Superior temporal gyrus (tissue), 1 donor: Measurements from ENCODE around the gene CBLN1.

Experiments
- DNase-seq: peaks from one replicate; pipeline ENCODE4 v3.0.0-alpha.2; 2016; ENCODE audit errors: extremely low spot score

CBLN1 gene

DNA sequence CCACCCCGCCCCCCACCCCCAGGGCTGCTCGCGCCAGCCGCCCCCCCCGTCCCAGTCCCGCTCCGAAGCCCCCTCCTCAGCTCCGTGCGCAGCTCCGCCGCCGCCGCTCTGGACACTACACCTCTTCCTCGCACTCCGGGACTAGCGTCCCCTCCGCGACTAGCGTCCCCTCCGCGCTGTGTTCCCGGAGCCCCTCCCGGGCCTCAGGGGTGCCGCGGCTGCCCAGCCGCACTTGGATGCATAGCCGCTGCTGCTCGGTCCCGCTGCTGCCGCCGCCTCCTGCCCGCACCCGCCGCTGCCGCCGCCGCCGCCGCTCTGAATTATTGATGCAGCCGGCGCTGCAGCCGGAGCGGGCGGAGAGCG, at the start of gene CBLN1:
CBLN1 (minus strand) TSS at position 359 of the 363 bp plus-strand sequence. CDS start 373 bp downstream, outside the sequence.
- no peak for DNase-seq

GRCh38 chr16:49330562-49331201, 49.0 kb upstream of the CBLN1 start:
- DNase-seq = no peak

- no peak for DNase-seq
These were observed 46.7 kb upstream of the CBLN1 start for GRCh38 chr16:49328325-49328724.

DNA sequence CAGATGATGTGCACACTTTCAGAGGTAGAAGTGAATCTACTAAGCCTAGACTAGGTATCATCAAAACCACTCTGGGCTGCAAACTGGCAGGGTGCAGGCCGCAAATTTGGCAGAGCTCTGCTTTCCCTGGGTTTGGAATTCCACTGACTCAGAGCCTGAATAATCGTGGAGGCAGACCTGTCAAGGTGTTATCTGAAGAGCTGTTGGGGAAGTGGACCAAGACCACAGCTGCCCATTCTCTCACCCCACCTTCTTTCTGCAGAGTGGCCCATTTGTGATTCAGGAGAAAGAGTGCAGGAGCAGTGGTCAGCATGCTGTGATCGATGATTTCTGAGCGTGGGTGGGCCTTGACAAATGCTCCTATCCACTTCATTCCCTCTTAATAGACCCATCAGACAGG, 45.8 kb upstream of the CBLN1 start:
- no peak for DNase-seq

- DNase-seq = no peak
These were observed 43.1 kb upstream of the CBLN1 start for GRCh38 chr16:49324703-49325102.

DNA sequence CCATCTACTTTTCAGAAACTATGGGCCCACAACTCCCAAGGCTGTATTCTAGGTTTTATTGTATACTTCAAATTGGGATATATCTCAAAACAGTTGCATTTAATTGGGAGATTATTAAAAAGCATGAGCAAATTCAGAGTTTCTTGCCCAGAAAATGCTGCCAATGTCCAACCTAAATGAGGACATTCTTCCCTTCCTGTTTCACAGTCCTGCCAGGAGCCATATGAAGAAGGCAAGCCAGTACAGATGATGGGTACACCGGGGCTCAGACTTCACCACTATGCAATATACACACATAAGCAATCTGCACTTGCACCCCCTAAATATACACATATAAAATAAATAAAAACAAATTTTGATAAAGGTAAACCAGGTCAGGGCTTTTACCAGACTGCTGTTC, 34.0 kb upstream of the CBLN1 start:
- DNase-seq = no peak

DNA sequence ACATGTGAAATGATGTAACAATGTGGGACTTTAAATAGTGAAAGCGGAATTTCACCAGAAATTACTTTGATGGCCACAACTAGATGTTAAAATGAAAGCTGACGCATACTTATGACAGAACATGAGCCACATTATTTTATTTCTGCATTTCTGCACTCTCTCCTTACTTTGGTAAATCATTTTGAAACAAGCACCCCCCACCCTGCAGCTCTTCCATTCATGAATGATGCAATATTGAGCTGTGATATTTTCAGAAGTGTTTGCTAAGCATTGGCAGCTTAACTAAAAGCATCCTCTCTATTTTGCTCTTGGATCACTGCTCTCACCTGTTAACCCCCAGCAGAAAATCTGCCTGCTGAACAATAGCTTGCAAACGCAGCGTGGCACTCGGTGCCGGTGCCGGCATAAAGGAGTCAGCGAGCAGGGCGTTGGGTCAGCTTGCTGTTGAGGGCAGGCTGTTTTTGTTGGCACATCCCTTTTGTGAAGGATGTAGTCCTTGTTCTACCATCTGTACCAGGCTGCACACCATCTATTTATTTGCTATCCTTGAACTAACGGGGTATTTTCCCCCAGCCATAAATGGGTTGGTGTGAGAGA, 30.8 kb upstream of the CBLN1 start:
- DNase-seq = no peak

GRCh38 chr16:49311823-49312222, 30.2 kb upstream of the CBLN1 start:
- no peak for DNase-seq

- no peak for DNase-seq
These were observed 25.5 kb upstream of the CBLN1 start for GRCh38 chr16:49307176-49307575.

- DNase-seq = no peak
These were observed 23.8 kb upstream of the CBLN1 start for GRCh38 chr16:49305406-49305805.

DNA sequence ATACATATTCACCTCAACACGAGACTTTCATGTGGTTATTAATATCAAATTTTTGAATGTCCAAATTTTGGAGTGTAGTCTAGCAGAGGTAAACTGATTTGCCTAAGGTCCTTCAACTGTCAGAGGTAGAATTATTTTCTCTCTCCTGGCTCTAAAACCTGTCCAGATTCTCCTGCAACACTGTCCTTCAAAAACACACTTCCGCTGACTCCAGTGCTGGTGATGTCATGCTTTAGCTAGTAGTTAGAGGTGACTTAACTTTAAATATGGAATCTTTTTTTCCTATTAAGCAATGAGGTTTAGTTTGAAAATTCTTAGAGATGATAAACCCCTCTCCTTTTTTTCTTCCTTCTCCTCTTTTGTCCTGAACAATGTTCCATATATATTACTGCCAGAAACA, 10.8 kb upstream of the CBLN1 start:
- DNase-seq = no peak

DNA sequence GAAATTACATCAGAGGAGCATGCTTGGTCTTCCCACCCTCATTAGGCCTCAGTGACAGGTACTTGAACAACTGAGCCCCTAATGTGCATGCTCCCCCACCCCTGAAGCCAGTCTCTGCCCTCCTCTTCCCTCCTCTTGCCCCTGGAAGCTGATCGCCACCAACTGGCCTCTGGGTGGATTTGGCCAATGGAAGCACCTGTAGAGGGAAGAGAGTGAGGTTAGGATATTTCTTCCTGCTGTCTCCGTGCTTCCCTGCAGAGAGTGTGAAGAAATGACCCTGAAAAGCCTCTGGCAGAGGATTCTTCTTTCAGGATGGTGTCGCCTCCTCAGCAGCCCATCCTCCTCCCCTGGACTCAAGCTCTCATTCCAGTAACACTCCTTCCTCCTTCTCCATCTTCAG, 5.9 kb upstream of the CBLN1 start:
- DNase-seq = no peak

DNA sequence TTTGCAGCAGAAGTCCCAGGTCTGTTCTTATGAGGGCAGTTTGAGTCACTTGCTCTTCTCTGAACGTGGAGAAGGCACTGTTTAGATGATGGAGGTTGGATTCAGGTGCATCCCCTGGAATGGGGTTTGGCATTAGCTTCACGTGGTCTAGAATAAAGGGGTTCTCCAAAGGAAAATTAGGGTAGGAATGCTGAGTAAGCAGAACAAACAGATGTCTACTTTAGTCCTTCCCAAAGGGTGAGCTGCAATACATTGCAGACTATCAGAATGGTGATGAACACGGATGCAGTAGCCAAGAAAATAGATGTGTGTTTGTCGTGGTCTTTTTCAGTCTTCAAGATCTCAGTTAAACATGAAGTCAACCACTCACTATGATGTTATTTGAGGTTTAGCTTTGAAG, 3.3 kb upstream of the CBLN1 start:
- no peak for DNase-seq

- DNase-seq = no peak
These were observed 1.9 kb upstream of the CBLN1 start for GRCh38 chr16:49283376-49284049.

DNA sequence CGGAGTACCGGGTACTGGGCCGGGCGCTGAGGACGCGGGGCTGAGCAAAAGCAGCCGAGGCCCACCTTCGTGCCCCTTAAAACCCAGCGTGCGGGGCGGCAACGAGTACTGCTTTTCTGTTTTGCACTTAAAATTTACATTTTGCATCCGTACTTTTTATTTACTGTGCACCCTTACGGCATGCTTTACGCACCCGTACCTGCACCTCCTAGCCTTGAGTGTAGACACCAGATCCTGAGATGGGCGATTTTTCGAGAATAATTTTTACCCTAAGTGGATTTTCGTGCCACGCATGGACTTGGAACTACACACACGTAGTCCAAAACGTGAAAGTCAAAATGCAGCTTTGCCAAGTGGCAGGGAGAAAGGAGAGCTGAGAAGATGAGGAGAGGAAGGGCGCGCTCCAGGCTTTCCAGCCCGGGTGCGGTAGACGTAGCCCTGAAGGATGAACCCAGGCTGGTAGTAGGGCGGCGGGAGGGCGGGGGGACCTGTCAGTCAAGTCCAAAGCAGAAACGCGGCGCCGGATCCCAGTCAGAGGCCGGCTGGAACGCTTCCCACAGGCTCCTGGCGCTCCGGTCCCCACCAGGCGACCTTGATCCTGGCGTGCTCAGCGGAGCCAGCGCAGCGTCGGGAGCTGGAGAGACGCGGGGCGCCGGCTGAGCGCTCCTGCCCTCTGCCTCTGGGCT, 1.2 kb upstream of the CBLN1 start:
- no peak for DNase-seq

DNA sequence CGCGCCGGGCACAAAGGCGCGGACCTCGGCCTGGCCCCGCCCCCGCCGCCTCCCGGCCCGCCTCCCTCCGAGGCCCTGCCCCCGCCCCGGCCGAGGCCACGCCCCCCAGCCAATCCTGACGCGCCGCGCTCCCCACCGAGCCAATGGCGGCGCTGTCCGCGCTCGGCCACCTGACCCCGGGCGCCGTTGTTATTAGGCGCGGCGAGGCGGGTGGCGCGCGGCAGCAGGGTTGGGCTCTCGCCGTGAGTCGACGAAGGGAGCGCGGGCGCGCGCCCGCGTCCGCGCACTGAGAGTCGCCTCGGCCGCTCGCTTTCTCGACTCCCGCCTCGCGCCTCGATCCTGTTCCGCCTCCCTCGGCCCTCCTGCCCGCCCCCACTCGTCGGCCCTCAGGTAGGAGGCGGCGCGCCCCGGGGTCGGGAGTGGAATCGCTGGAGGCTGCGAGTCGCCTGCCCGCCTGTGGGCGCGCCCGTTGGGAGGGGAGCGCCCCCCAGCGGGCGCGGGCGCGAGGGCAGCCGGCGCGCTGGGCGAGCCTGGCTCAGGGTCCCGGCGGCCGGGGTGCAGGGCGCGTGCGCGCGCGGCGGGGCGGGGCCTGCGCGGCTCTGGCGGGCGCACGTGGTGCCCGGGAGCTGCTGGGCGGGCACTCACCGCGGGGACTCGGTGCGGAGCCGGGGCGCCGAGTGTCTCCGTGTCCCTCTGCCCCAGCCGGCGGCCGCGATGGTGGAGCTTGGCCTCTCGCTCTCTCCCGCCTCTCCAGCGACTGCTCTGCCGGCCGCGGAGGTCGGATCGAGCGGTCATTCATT, 405 bp upstream of the CBLN1 start:
- DNase-seq = peak; percentile 87

- no peak for DNase-seq
These were observed 732 bp downstream of the CBLN1 start for GRCh38 chr16:49280841-49281371.

DNA sequence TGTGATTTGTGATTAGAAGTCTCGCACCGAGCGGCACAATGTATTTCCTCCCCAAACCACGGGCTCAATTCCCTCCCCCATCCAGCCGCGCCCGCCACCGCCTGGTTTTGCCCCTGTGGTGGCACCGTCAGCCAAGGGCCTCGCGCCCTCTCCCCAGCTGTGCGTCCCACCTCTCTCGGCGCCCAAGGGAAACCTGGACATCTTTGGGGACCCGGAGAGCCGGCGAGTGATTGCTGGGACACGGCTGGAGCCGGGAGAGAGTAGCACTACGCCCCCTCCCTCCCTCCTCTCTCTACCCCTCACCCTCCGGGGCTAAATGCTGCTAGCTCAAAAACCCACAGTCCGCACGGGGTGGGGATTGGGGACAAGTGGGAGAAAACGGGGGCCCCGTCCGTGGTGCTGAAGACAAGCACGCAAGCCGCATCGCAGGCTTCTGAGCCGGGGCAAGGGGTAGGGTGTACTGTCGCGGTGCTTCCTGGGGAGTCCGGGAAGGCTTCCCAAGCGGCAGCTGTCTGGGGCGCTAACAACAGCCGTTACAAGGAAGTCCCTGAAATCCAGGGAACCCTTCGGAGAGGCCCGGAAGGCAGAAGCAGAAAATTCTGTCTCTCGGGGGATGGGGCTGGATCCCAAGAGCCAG, 1.4 kb downstream of the CBLN1 start:
- no peak for DNase-seq

GRCh38 chr16:49278944-49279725, 2.5 kb downstream of the CBLN1 start:
- no peak for DNase-seq

- no peak for DNase-seq
These were observed 3.1 kb downstream of the CBLN1 start for GRCh38 chr16:49278567-49278827.
